Skeletal muscle tissue (tissue), 4 donors: ENCODE measurements around the gene PDCD2L. TPM values are rescaled to one million over a fixed set of nuclear protein-coding genes. Genes with fewer than 3 reads are reported as not detected.
A peak's percentile ranks its signal among the peaks of the same experiment; 100 is the strongest.
"Not testable (repeated sequence)": the region's sequence is repeated elsewhere in the genome, so short reads cannot be mapped to it uniquely, and the experiment has no call there.

ENCODE experiments used
- H3K27ac ChIP-seq: one replicate; pipeline ENCODE4 v1.7.0; 2013; ENCODE audit warnings: mild to moderate bottlenecking, low read depth, low read length, inconsistent platforms
- H3K27me3 ChIP-seq, 3 donors: one replicate each; pipeline ENCODE4 v1.7.0; 2013; ENCODE audit warnings: low read length in 3 of 3; ENCODE audit not compliant: control insufficient read depth in 3 of 3, insufficient read depth in 3 of 3
- H3K36me3 ChIP-seq, 3 donors: one replicate each; pipeline ENCODE4 v1.7.0; 2013; ENCODE audit warnings: low read length in 3 of 3; ENCODE audit not compliant: control insufficient read depth in 3 of 3, insufficient read depth in 3 of 3
- H3K4me1 ChIP-seq, 3 donors: one replicate each; pipeline ENCODE4 v1.7.0; 2013; ENCODE audit warnings: low read length in 3 of 3, mild to moderate bottlenecking in 3 of 3; ENCODE audit not compliant: control insufficient read depth in 3 of 3, insufficient read depth in 3 of 3
- H3K4me3 ChIP-seq, 3 donors: one replicate each; pipeline ENCODE4 v1.7.0; 2013; ENCODE audit warnings: low read length in 3 of 3
- H3K9ac ChIP-seq, 3 donors: one replicate each; pipeline ENCODE4 v1.7.0; 2013; ENCODE audit warnings: low read length in 3 of 3, mild to moderate bottlenecking in 3 of 3, moderate library complexity in 2 of 3, low read depth in 1 of 3
- H3K9me3 ChIP-seq, 3 donors: one replicate each; pipeline ENCODE4 v1.7.0; 2013; ENCODE audit warnings: low read length in 3 of 3; ENCODE audit not compliant: control insufficient read depth in 3 of 3
- total RNA-seq: library from RNA; depleted of rRNA; stranded (reverse); fragments of >200 nt; gene quantifications from one replicate; pipeline ENCODE4 v1.2.3, GENCODE V29; 2014
- donor health status: Osteomylitis.

The PDCD2L gene
- total RNA-seq, 1 donor from 2014 or later: 19.8 TPM

DNA sequence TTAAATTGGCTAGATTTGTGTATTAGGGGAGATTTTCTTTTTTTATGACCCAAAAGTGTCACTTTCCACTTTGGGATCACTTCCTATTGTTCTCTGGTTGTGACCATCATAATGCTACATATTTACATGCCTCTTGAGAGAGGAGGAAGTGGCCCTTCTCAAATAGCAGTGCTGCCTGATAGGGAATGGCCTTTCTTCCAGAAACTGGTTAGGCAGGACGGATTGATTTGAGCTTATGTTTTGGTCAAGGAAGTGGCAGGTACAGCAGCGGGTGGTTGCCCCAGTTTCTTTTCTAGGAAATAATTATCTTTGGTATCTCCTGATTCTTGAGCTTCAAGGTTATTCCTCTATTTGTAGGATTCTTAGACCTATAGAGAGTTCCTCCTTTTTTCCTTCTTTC lies 55.4 kb downstream of the PDCD2L start:
- Histone ChIP-seq H3K27me3 (no peaks in the 10 kb centered on the region), H3K4me1 (peaks cover 40 to 43% (median 42%) of the 10 kb centered on the region in 3 donors), H3K9ac (no peak overlapping the region), H3K4me3 (no peak overlapping the region), H3K9me3 (no peaks in the 10 kb centered on the region), H3K27ac (peak overlapping the region; percentile 75), H3K36me3 (peaks cover 9 to 57% (median 32%) of the 10 kb centered on the region in 3 donors)

DNA sequence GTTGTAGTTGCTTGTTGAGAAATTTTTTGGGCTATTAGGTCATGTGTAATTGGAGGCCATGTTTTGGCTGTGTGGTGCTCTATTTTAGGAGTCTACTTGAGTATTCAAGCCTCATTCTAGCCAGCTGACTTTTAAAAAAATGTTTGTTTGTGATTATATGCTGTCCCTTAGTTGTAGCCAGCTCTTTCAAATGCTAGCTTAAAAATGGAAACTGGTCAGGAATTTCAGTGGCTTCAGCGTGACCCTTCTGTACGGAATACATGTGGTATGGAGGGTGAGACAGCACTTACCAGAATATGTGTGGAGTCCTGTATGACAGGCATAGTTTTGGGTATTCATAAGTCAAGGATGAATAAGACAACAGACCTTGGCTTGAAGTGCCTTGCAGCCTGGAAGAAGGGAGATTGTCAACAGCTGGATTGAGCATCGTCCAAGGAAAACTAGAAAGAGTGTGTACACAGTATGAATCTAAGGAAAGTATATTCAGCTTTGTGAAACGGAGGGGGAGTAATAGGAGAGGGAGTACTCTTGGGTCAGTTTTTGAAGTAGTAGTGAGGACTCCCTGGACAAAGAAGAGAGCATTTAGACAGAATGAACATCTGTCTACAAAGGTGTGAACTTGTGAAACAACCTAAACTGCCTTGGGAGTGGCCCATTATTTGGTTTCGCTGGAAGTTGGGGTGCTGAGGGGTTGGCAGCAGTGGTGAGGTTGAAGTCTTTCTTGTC lies 57.3 kb downstream of the PDCD2L start:
- Histone ChIP-seq H3K4me3 (peak overlapping the region in 2 of 3 donors; percentile 10 to 45), H3K9me3 (no peaks in the 10 kb centered on the region), H3K27ac (peak overlapping the region; percentile 75), H3K27me3 (no peaks in the 10 kb centered on the region), H3K9ac (peak overlapping the region; percentile 4 to 61 (median 42)), H3K36me3 (peaks cover 9 to 65% (median 38%) of the 10 kb centered on the region in 3 donors), H3K4me1 (peaks cover 40 to 43% (median 42%) of the 10 kb centered on the region in 3 donors)

DNA sequence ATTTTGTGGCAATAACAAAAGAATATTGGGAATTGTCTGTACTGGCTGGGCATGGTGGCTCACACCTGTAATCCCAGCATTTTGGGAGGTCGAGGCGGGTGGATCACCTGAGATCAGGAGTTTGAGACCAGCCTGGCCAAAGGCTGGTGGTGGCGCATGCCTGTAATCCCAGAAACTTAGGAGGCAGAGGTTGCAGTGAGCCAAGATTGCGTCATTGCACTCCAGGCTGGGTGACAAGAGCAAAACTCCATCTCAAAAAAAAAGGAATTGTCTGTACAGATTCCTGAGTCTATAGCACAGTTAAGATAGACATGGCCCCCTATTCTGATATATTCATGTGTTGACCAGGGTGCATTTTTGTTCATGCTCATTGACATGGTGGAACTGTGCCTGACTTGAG lies 60.6 kb downstream of the PDCD2L start:
- H3K27me3 ChIP-seq, H3K9me3 ChIP-seq, H3K4me3 ChIP-seq, H3K9ac ChIP-seq, H3K27ac ChIP-seq: not testable (repeated sequence)
- Histone ChIP-seq H3K4me1 (peaks cover 24 to 27% (median 26%) of the 10 kb centered on the region in 3 donors), H3K36me3 (peaks cover 24 to 70% (median 50%) of the 10 kb centered on the region in 3 donors)

DNA sequence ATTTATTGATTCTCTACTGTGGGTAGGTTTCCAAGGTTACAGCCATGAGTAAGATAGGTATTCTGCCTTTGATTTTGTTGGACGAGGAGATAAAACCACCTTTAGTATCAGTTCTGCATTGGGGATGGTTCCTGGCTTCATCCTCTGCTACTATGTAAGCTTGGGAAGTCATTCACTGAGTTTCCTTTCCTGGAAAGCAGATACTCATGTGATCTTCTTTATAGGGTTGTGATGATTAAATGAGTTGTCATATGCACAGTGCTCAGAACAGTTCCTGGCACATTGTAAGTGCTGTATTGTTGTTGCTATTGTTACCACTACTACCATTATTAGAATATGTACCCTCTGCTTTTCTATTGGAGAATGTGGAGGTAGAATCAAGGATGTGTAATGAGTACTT lies 64.2 kb downstream of the PDCD2L start:
- Histone ChIP-seq H3K27me3 (no peaks in the 10 kb centered on the region), H3K27ac (no peak overlapping the region), H3K9ac (no peak overlapping the region), H3K9me3 (no peaks in the 10 kb centered on the region), H3K36me3 (peaks cover 37 to 65% (median 58%) of the 10 kb centered on the region in 3 donors), H3K4me3 (no peak overlapping the region), H3K4me1 (peaks cover 0 to 9% (median 4%) of the 10 kb centered on the region in 3 donors)

DNA sequence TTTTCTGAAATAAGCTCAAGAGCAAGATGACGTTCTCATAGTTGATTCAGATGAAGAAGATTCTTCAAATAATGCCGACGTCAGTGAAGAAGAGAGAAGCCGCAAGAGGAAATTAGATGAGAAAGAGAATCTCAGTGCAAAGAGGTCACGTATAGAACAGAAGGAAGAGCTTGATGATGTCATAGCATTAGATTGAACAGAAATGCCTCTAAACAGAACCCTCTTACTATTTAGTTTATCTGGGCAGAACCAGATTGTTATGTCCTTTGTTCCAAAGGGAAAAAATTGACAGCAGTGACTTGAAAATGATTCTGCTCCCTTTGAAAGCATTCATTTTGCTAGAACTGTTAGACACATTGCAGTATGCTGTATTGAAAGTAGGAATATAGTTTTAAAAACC lies 64.8 kb downstream of the PDCD2L start:
- not testable (repeated sequence) for H3K27me3 ChIP-seq, H3K4me3 ChIP-seq, H3K4me1 ChIP-seq, H3K27ac ChIP-seq, H3K9me3 ChIP-seq, H3K9ac ChIP-seq
- H3K36me3 ChIP-seq: peaks cover 43 to 61% (median 53%) of the 10 kb centered on the region in 3 donors

DNA sequence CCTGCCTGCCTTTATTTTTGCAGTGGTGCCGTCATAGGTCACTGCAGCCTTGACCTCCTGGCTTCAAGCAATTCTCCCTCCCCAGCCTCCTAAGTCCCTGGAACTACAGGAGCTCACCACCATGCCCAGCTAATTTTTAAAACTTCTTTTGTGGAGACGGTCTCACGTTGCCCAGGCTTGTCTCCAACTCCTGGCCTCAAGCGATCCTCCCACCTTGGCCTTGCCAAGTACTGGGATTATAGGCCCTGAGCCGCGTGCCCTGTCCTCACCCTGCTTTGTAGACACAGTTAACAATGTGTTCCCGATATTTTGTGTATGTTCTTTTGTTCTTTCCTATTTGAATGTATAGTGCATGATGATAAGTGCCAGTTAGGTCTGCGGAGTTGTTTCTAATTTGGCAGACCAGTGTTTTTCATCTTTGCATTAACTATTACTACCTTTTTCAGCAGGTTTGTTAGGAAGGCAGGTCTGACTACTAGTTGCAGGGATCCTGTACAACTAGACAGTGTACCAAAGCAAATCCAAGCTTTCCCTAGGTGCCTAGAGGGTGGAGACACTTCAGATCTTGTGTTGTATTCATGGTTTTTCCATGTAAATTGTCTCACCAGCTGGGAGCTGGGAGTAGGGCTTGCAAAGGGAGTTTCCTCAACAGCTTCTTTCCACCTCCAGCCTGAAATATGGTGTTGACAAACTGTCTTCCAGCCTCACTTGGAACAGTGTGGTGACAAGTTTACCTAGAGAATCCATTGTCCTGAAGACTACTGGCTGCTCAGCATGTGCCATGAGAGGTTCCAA lies 67.9 kb downstream of the PDCD2L start:
- H3K4me1 ChIP-seq: peaks cover 0 to 10% (median 9%) of the 10 kb centered on the region in 3 donors
- no peaks in the 10 kb centered on the region for H3K9me3 ChIP-seq
- peak overlapping the region in 1 of 3 donors; percentile 3 for H3K9ac ChIP-seq
- no peak overlapping the region for H3K27ac ChIP-seq
- H3K36me3 ChIP-seq: peaks cover 30 to 44% (median 35%) of the 10 kb centered on the region in 3 donors
- H3K4me3 ChIP-seq: no peak overlapping the region
- H3K27me3 ChIP-seq: no peaks in the 10 kb centered on the region

DNA sequence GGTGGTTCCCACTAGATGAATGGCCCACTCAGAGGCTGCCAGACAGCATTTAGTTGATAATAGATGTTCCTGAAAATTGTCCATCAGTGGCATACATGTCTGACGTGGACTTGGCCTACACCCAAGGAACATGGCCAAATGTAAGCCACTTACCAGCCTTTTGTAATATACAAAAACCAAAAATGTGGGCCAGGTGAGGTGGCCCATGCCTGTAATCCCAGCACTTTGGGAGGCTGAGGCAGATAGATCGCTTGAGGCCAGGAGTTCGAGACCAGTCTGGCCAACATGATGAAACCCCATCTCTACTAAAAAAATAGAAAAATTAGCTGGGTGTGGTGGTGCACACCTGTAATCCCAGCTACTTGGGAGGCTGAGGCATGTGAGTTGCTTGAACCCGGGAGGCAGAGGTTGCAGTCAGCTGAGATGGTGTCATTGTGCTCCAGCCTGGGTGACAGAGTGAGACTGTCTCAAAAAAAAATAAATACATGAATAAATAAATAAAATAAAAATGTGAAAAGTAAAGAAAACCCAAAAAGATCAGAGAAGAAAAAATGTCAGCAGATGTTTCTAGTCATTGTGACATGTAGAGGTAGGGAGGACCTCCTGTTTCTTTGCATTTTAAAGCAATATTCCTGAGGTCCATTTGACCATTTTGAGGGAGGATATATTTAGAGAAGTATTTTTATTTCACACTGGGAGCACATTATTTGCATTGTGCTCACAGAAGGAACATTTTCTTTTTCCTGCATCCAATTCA lies 70.2 kb downstream of the PDCD2L start:
- H3K9ac ChIP-seq: no peak overlapping the region
- peaks cover 13 to 27% (median 25%) of the 10 kb centered on the region in 3 donors for H3K36me3 ChIP-seq
- H3K4me1 ChIP-seq: peaks cover 0 to 10% (median 9%) of the 10 kb centered on the region in 3 donors
- peaks cover 0 to 5% (median 0%) of the 10 kb centered on the region in 3 donors for H3K27me3 ChIP-seq
- H3K27ac ChIP-seq: no peak overlapping the region
- H3K4me3 ChIP-seq: no peak overlapping the region
- no peaks in the 10 kb centered on the region for H3K9me3 ChIP-seq

DNA sequence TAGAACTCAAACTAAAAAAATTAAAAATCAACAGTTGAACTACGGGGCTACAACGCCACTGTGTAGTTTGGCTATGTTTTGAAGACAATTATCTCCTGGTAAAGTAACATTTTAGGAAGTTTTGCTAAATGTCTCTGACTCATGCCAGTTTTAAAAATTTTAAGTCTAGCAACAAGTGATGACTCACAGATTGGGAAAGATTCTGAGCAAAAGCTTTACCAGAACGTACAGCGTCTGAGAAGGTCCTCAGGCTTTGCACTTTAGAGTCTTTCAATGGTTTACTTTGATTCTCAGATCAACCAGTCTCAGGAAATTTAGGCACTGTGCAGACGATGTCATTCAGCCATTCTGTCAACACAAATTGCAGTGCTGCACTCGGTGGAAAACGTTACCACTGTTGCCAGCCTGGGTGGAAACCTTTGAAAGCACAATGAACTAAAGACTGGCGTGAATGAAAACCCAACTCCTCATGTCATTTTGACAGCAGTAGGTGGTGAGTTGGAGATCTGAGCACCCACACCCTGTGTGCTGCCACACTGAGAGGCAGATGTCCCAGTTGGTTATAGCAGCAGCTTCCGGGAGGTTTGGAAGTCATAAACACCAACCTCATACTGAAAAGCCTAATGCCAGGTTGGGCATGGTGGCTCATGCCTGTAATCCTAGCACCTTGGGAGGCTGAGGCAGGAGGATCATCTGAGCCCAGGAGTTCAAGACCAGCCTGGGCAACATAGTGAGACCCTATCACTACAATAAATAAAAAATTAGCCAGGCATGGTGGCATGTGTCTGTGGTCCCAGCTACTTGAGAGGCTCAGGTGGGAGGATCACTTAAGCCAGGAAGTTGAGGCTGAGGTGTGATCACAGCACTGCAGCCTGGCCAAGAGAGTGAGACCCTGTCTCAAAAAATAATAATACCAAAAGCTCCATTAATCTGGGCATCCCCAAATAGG lies 71.1 kb downstream of the PDCD2L start:
- no peaks in the 10 kb centered on the region for H3K9me3 ChIP-seq
- H3K27me3 ChIP-seq: peaks cover 0 to 5% (median 0%) of the 10 kb centered on the region in 3 donors
- peak overlapping the region in 1 of 3 donors; percentile 9 for H3K9ac ChIP-seq
- H3K27ac ChIP-seq: no peak overlapping the region
- H3K36me3 ChIP-seq: peaks cover 9 to 24% (median 21%) of the 10 kb centered on the region in 3 donors
- no peak overlapping the region for H3K4me3 ChIP-seq
- peaks cover 0 to 10% (median 9%) of the 10 kb centered on the region in 3 donors for H3K4me1 ChIP-seq
